Upper lobe of right lung (tissue), 1 donor: ENCODE results near the gene DLD. TPM values are rescaled to one million over a fixed set of nuclear protein-coding genes. Genes with fewer than 3 reads are reported as not detected.
"Not testable (repeated sequence)": the region's sequence is repeated elsewhere in the genome, so short reads cannot be mapped to it uniquely, and the experiment has no call there.

ENCODE experiments used
- ATAC-seq: fragments of 200-7000 bp; cut with Tn5 transposase; one replicate; pipeline ENCODE4 v1.9.1; 2020; ENCODE audit warnings: mild to moderate bottlenecking, moderate library complexity
- DNase-seq: peaks from one replicate; pipeline ENCODE4 v3.0.0-alpha.2; 2020
- H3K27ac ChIP-seq: fragments of 200-600 bp; one replicate; pipeline ENCODE4 v1.8.0; 2022
- H3K27me3 ChIP-seq: fragments of 200-600 bp; one replicate; pipeline ENCODE4 v1.8.0; 2022; ENCODE audit warnings: mild to moderate bottlenecking
- H3K36me3 ChIP-seq: fragments of 200-600 bp; one replicate; pipeline ENCODE4 v1.8.0; 2022
- H3K4me1 ChIP-seq: fragments of 200-600 bp; one replicate; pipeline ENCODE4 v1.8.0; 2022
- H3K4me3 ChIP-seq: fragments of 200-600 bp; one replicate; pipeline ENCODE4 v1.8.0; 2022; ENCODE audit warnings: mild to moderate bottlenecking
- H3K9me3 ChIP-seq: fragments of 200-600 bp; one replicate; pipeline ENCODE4 v1.8.0; 2022
- CTCF ChIP-seq: fragments of 200-600 bp; IDR thresholded peaks from one replicate; pipeline ENCODE4 v1.8.0; 2022; ENCODE audit warnings: antibody characterized with exemption
- intact Hi-C: fragments of 100-400 bp; cut with DNase I; formaldehyde crosslinking; loops from one replicate; pipeline ENCODE4 v1.11.0; 2022
- total RNA-seq: library from RNA; stranded (reverse); fragmentation: NEBNext Ultra II Directional; extraction: Animal tissue kit (Norgen Biotek cat#: 25700); gene quantifications from one replicate; pipeline ENCODE4 v1.2.1, GENCODE V29; 2021
- donor health status: DM: no; HTN: yes; CAD: no; lungs with severe emphysema.

Gene DLD
- total RNA-seq, 1 donor from 2014 or later: 65.6 TPM

- Histone ChIP-seq H3K4me1 (no peaks in the 10 kb centered on the region), H3K9me3 (no peaks in the 10 kb centered on the region), H3K36me3 (peaks cover 81% of the 10 kb centered on the region), H3K4me3 (no peak overlapping the region), H3K27ac (no peak overlapping the region), H3K27me3 (no peaks in the 10 kb centered on the region)
- no peak for TF ChIP-seq CTCF
- ATAC-seq (no peak), DNase-seq (no peak)
- intact Hi-C loops: no loop called here
These were observed 27.0 kb downstream of the DLD start for GRCh38 chr7:107917763-107918651.

- Histone ChIP-seq H3K4me3 (no peak overlapping the region), H3K27ac (no peak overlapping the region), H3K36me3 (peaks cover 85% of the 10 kb centered on the region), H3K9me3 (no peaks in the 10 kb centered on the region), H3K4me1 (no peaks in the 10 kb centered on the region), H3K27me3 (no peaks in the 10 kb centered on the region)
- DNase-seq: no peak
- TF ChIP-seq CTCF: no peak
- no peak for ATAC-seq
- intact Hi-C loops: no loop called here
These were observed 28.0 kb downstream of the DLD start for GRCh38 chr7:107918948-107919347.

- Histone ChIP-seq H3K27me3 (no peaks in the 10 kb centered on the region), H3K4me3 (no peak overlapping the region), H3K4me1 (peaks cover 2% of the 10 kb centered on the region), H3K36me3 (peaks cover 98% of the 10 kb centered on the region), H3K9me3 (no peaks in the 10 kb centered on the region), H3K27ac (no peak overlapping the region)
- ATAC-seq (peak; percentile 29), DNase-seq (no peak)
- TF ChIP-seq CTCF: no peak
- intact Hi-C loops: no loop called here
These were observed 29.2 kb downstream of the DLD start for GRCh38 chr7:107920048-107920772.

- H3K9me3 ChIP-seq, intact Hi-C loops, DNase-seq, ATAC-seq, H3K27me3 ChIP-seq, H3K4me3 ChIP-seq, H3K27ac ChIP-seq, H3K4me1 ChIP-seq: not testable (repeated sequence)
- peaks cover 98% of the 10 kb centered on the region for H3K36me3 ChIP-seq
These were observed 30.8 kb downstream of the DLD start for GRCh38 chr7:107921826-107922225.

GRCh38 chr7:107922886-107923285 is 31.9 kb downstream of the DLD start:
- Histone ChIP-seq H3K27ac (no peak overlapping the region), H3K4me1 (peaks cover 3% of the 10 kb centered on the region), H3K4me3 (no peak overlapping the region), H3K36me3 (peaks cover 97% of the 10 kb centered on the region), H3K27me3 (no peaks in the 10 kb centered on the region), H3K9me3 (no peaks in the 10 kb centered on the region)
- ATAC-seq (no peak), DNase-seq (no peak)
- intact Hi-C loops: no loop called here
- TF ChIP-seq CTCF: no peak
